NCI-H460 (cell line): ENCODE data around the gene VENTX. TPM values are rescaled to one million over a fixed set of nuclear protein-coding genes. Genes with fewer than 3 reads are reported as not detected.
A peak's percentile ranks its signal among the peaks of the same experiment; 100 is the strongest.
"Not testable (repeated sequence)": the region's sequence is repeated elsewhere in the genome, so short reads cannot be mapped to it uniquely, and the experiment has no call there.

Experiments used
- DNase-seq: peaks from one replicate; pipeline ENCODE4 v3.0.0-alpha.2; 2016; ENCODE audit warnings: low read depth; ENCODE audit errors: extremely low read depth
- total RNA-seq: library from RNA; depleted of rRNA; stranded (reverse); fragments of >200 nt; shearing (Covaris generic); gene quantifications from 2 replicates; pipeline ENCODE4 v1.2.3, GENCODE V29; 2014

The VENTX gene
- total RNA-seq, 1 experiment from 2014 or later = not detected

DNA sequence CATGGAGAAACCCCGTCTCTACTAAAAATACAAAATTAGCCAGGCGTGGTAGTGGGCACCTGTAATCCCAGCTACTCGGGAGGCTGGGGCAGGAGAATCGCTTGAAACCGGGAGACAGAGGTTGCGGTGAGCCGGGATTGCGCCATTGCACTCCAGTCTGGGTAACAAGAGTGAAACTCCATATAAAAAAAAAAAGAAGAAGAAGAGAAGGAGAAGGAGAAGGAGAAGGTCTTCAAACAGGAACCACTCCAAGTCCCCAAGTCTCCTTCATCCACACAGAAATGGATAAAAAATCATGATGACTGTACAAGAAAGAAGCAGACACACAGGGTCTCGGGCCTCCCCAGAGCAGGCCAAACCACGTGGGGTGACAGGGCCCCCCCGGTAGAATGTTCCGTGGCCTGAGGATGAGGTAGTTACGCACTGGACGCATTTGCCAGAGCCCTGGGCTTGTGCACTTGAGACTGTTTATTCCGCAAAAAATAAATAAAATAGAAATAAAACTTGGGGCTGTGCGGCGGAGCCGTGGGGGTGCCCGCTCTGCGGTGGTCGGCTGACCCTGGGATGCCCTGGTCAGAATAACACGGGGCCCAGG, 15.8 kb downstream of the VENTX start:
- no peak for DNase-seq

DNA sequence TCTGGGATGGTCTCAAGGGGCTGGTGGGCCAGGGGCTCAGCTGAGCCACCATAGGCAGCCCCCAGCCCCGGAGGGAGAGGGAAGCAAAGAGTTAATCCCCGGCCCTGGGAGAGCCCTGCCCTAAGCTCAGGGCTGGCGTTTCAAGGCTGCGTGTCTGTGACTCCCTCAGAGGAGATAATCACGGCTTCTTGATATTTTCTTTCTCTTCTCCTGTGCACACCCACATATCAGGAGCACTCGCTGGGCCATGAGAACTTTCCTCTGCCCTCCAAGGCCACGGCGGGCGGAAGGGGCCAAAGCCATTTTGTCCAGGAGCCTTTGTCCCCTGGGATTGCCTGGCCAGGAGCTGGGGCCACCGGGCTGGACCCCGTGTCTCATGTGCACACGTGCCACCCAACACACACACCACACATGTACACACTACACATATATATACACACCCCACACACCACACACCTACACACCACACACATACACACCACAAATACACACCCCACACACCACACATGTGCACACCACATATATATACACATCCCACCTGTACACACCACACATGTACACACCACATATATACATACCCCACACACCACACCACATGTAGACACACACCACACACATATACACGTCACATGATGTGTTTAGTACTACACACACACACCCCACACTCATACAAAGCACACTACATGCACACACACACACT, 16.9 kb downstream of the VENTX start:
- DNase-seq = no peak

- DNase-seq = no peak
Observed at GRCh38 chr10:133255323-133255722, 17.7 kb downstream of the VENTX start.

DNA sequence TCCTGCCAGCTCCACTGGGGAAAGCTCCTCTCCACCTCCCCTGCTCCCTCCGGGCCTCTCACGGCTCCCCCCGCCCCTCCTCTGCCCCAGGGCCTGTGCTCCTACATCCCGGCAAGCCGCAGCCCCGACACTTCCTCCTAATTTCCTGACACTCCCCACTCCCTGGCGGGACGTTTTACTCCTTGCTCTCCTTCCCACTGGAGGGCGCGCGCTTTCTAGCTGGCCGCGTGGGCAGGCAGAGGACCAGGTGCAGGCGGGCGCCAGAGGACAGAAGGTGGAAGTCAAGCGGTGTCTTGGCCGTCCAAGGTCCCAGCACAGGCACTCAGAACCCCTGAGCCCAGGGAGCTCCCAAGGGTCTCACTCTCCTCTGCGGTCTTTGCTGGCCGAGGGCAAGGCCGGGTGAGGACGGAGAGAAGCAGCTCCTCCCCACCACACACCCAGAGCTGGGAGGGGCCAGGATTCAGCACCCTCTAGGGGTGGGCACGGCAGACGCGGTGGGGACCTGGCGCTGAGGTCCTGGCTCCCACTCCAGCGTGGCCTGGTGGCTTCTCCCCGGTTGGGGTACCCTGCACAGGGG, 19.9 kb downstream of the VENTX start:
- DNase-seq = peak; percentile 63

DNA sequence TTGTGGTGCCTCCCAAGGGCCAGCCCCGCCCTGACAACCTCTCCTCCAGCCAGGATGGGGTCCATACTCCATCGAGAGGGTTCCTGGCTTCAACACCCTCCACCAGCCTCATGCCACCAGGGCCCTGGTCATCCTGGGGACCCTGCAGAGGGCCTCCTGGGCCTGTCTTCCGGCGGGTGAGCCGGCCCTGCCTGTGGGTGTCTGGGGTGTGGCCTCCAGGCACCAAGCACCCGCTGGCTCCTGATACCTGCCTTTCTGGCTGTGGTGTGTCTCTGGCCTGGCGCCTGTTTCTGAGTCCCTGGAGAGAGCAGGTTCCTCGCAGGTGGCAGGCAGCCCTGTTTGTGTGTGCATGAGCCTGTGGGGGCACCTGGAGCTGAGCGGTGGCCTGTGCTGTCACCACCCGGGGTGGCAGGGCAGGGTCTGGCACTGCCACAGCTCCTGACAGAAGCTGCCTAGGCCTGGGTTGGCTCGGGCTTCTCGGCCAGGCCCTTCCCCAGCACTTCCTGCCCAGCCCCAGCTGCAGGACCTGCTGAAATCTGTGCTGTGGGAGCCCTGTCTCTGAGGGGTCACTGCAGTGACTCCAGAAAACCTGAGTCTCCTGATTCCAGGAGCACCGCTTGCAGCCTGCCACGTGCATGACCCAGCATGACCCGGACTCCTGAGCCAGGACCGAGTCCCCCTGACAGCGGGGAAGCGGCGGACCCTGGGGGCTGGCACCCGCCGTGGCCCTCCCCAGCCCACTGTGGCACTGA, 20.6 kb downstream of the VENTX start:
- no peak for DNase-seq

GRCh38 chr10:133258818-133259601, 21.4 kb downstream of the VENTX start:
- peak; percentile 93 for DNase-seq

DNA sequence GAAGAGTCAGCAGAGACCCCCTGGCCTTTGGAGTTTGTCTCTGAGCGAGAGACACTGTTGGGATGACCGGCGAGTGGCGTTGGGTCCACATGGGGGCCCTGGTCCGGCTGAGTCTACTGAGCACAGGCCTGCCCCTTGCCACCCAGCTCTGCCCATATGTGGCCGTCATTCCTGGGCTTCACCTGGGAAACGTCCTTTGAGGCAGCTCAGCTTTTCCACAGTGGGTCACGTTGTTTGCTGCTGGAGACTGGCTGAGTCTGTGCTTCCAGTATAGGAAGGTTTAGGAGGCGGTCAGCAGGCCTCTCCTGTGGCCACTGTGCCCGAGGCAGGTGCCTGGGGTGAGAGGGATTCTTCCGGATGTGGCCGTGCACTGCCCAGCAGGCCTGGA, 21.9 kb downstream of the VENTX start:
- DNase-seq = no peak

DNA sequence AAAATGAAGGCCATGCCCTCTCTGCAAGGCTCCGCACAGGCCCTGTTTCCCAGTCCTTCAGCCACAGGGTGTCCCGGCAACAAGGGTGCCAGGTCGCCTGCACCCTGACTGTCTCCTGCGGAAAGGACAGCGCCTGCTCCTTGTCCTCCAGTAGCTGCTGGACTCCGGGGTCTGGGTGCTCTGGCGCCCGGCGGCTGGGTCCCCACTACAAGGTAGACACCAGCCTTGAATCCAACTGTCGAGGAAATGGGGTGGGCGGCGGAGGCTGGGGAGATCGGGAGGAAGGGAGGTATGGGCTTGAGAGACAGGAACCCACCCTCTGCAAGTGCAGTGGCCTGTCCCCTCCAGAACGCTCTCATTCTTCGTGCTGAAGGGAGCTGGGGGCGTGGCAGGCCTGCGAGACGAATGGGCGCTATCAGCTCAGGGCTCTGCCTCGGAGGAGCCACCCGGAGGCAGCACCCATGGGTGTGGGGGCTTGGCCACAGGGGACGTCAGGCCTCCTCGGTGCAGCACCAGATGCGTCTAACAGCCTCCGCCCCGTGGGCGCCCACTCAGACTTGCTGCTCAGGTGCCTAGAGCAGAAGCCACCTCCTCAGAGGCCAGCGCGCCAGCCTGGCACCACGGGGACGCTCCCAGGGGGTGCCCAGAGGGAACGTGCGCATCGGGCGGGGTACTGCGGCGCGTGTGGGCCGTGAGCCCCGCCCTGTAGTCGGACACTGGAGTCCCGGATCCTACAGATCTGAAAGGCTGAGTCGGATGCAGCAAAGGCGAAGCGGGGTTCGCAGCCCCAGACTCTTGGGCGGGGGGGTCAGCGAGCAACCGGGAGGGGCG, 23.5 kb downstream of the VENTX start:
- peak; percentile 52 for DNase-seq

GRCh38 chr10:133261726-133262325, 24.2 kb downstream of the VENTX start:
- DNase-seq = peak; percentile 65

GRCh38 chr10:133262696-133263095, 25.0 kb downstream of the VENTX start:
- DNase-seq = no peak

DNA sequence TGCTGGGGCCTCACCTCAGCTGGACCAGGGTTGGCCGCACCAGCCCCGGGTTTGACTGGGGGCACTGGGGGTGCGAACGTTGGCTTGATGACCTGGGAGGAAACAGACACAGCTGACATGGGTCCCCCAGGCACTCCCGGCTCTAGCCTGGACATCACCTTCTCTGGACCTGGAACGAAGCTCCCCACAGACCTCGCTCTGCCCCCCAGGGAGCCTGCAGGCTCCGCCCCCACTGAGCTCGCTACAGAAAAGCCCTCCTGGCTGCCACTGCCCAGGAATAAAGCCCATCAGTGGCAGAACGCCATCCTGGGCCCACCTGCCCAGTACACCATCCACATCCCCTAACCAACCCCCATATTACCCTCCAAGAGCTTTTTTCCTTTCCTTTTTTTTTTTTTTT, 26.0 kb downstream of the VENTX start:
- DNase-seq = no peak

DNA sequence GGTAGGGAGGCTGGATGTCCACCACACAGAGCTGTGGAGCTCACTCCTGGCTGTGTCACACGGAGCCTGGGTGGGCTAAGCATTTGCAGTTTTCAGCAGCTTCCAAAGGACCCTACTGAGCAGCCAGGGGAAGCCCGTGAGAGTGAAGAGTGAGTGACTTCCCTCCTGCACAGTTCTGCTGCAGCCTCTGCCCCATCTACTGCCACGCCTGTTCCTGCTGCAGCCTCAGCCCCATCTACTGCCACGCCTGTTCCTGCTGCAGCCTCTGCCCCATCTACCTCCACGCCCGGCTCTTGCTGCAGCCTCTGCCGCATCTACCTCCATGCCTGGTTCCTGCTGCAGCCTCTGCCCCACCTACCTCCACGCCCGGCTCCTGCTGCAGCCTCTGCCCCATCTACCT, 26.8 kb downstream of the VENTX start:
- no peak for DNase-seq

DNA sequence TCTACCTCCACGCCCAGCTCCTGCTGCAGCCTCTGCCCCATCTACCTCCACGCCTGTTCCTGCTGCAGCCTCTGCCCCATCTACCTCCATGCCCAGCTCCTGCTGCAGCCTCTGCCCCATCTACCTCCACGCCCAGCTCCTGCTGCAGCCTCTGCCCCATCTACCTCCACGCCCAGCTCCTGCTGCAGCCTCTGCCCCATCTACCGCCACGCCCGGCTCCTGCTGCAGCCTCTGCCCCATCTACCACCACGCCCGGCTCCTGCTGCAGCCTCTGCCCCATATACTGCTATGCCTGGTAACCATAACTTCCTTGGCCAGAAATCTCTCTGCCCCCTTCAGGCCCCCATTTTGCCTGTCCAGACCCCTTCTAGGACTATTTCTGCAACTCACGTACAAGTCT, 27.4 kb downstream of the VENTX start:
- DNase-seq = not testable (repeated sequence)

DNA sequence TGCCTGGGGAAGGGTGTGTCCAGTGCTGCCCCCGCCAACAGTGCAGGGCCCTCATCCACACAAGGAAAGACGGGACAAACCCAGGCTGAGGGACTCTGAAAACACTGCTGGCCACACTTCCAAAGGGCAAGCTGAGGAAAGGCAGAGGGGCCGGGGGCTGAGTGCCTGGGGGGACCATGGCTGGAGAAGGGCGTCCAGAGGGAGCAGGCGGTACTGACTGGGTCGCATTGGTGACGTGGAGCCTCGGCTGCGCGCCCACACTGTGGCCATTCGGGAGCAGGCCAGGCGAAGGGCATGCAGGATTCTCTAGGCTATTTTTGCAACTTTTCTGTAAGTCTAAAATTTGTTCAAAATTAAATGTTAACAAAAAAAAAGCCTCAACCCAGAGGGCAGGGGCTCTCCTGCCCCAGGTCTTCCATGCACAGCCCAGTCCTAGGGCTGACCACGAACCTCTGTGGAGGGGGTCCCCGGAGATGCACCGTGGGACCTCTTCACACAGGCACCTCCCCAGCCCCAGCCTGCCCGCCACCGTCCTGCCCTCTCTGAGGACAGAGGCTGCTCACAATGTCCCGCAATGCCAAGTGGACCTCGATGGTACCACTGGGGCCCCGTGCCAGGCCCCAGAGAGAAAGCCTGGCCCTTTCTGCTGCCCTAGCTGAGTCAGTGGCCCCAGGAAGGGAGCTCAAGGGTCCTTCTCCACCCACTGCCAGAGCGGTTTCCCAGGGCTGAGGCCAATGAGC, 28.6 kb downstream of the VENTX start:
- DNase-seq = no peak

DNA sequence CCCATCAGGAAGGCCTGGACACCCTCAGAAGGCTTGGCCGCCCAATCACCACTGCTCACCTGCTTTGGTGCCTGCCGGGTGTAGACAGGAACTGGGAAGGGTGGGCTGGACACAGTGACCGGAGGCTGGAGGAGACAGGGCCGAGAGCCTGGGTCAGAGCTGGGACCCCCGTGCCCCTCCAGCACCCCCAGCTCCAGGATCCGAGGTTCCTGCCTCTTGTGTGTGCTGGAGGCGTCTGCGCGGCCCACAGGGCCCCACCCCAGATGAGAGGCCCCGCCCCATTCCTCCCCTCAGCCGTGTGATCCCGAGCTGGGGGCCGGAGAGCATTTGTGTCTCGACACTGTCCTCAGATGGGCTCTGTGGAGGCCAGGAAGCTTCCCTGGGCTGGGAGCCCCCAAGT, 29.6 kb downstream of the VENTX start:
- DNase-seq = no peak

DNA sequence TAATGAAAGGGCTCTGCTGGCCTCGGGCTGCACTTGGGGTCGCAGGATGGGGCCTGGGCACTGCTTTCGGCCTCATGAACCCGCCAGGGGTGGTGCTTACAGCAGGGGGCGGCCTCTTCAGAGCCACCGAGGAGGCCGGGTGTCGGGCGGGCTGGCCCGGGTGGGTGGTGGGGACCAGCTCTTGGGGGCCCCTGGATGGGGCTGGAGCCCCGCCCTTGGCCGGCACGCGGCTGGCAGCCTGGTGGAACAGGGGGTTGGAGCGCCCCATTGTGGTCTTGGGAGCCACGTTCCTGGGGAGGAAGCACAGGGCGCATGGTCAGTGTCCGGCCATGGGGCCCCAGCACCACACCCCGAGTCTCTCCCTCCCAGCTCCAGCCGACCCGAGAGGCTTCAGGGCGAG, 30.2 kb downstream of the VENTX start:
- no peak for DNase-seq

DNA sequence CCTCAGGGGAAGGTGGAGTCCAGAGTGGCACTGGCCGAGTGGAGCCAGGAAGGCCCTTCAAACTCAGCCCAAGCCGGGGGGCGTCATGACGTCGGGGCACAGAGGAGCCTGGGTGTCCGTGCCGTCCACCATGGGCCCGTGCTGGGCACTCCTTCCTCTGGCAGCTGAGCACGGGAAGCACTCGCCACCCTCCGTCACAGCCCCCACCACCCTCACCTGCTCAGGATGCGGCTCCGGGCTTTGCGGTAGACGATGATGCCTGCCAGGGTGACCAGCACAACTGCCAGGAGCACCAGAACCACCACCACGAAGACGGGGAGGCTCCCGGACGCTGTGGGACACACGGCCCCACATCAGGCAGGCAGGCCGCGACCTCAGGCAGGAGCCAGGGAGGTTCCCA, 30.9 kb downstream of the VENTX start:
- DNase-seq = no peak

- no peak for DNase-seq
Observed at GRCh38 chr10:133269367-133269766, 31.7 kb downstream of the VENTX start.

- no peak for DNase-seq
Observed at GRCh38 chr10:133270204-133270603, 32.5 kb downstream of the VENTX start.
